ENCODE results near the gene SNTG2. TPM values are rescaled to one million over a fixed set of nuclear protein-coding genes. Genes with fewer than 3 reads are reported as not detected.

The SNTG2 gene
- total RNA-seq, 1 donor from 2014 or later, result 0.47 TPM

- H3K27ac ChIP-seq (replicated peaks), result no peak overlapping the region
- intact Hi-C loops (cut with micrococcal nuclease), result loop anchor here (10.0 kb wide), 1 partner anchor 591 kb away; no protein-coding TSS in a partner anchor
These were observed 3.5 kb downstream of the SNTG2 start for GRCh38 chr2:953975-954686.

GRCh38 chr2:954687-955000 is 4.0 kb downstream of the SNTG2 start:
- H3K4me3 ChIP-seq, result no peak overlapping the region
- TF ChIP-seq CTCF (IDR thresholded peaks at IDR 0.05; ENCODE audit: borderline replicate concordance), result no peak
- H3K36me3 ChIP-seq, result no peaks in the 10 kb centered on the region
- H3K27ac ChIP-seq (replicated peaks), result no peak overlapping the region
- peaks cover 14% of the 10 kb centered on the region for H3K4me1 ChIP-seq
- DNase-seq, result no peak
- H3K27me3 ChIP-seq (ENCODE audit: low read depth), result peaks cover 61% of the 10 kb centered on the region
- H3K9me3 ChIP-seq (replicated peaks), result no peaks in the 10 kb centered on the region
- intact Hi-C loops (cut with micrococcal nuclease), result loop anchor here (10.0 kb wide), 1 partner anchor 590 kb away; no protein-coding TSS in a partner anchor

More at GRCh38 chr2:953975-954686, 3.5 kb downstream of the SNTG2 start:
- Histone ChIP-seq H3K36me3 (no peaks in the 10 kb centered on the region), H3K9me3 (replicated peaks) (no peaks in the 10 kb centered on the region), H3K27me3 (ENCODE audit: low read depth) (peaks cover 63% of the 10 kb centered on the region), H3K4me3 (no peak overlapping the region), H3K4me1 (peaks cover 16% of the 10 kb centered on the region)
- TF ChIP-seq CTCF (IDR thresholded peaks at IDR 0.05; ENCODE audit: borderline replicate concordance), result peak; percentile 47
- DNase-seq, result no peak

GRCh38 chr2:955829-956731 is 5.4 kb downstream of the SNTG2 start:
- Histone ChIP-seq H3K4me1 (peaks cover 3% of the 10 kb centered on the region), H3K9me3 (replicated peaks) (no peaks in the 10 kb centered on the region), H3K27ac (replicated peaks) (no peak overlapping the region), H3K4me3 (no peak overlapping the region), H3K27me3 (ENCODE audit: low read depth) (peaks cover 59% of the 10 kb centered on the region), H3K36me3 (no peaks in the 10 kb centered on the region)
- no peak for TF ChIP-seq CTCF (IDR thresholded peaks at IDR 0.05; ENCODE audit: borderline replicate concordance)
- DNase-seq, result no peak
- intact Hi-C loops (cut with micrococcal nuclease), result loop anchor here (10.0 kb wide), 1 partner anchor 589 kb away; no protein-coding TSS in a partner anchor

GRCh38 chr2:959457-959856 is 8.8 kb downstream of the SNTG2 start:
- DNase-seq, result no peak
- intact Hi-C loops (cut with micrococcal nuclease), result loop anchor here (10.0 kb wide), 1 partner anchor 585 kb away; no protein-coding TSS in a partner anchor
- TF ChIP-seq CTCF (IDR thresholded peaks at IDR 0.05; ENCODE audit: borderline replicate concordance), result no peak

GRCh38 chr2:960061-960736 is 9.6 kb downstream of the SNTG2 start:
- Histone ChIP-seq H3K9me3 (replicated peaks) (no peaks in the 10 kb centered on the region), H3K27ac (replicated peaks) (no peak overlapping the region), H3K4me3 (no peak overlapping the region), H3K27me3 (ENCODE audit: low read depth) (peaks cover 59% of the 10 kb centered on the region), H3K4me1 (no peaks in the 10 kb centered on the region), H3K36me3 (no peaks in the 10 kb centered on the region)
- DNase-seq, result no peak
- no peak for TF ChIP-seq CTCF (IDR thresholded peaks at IDR 0.05; ENCODE audit: borderline replicate concordance)
- intact Hi-C loops (cut with micrococcal nuclease), result no loop called here

More at GRCh38 chr2:959457-959856, 8.8 kb downstream of the SNTG2 start:
- Histone ChIP-seq H3K27me3 (ENCODE audit: low read depth) (peaks cover 55% of the 10 kb centered on the region), H3K9me3 (replicated peaks) (no peaks in the 10 kb centered on the region), H3K4me3 (no peak overlapping the region), H3K27ac (replicated peaks) (no peak overlapping the region), H3K36me3 (no peaks in the 10 kb centered on the region), H3K4me1 (no peaks in the 10 kb centered on the region)

Measured in left ventricle myocardium inferior (tissue), 1 donor.